ENCODE measurements around the gene KIF16B.

DNA sequence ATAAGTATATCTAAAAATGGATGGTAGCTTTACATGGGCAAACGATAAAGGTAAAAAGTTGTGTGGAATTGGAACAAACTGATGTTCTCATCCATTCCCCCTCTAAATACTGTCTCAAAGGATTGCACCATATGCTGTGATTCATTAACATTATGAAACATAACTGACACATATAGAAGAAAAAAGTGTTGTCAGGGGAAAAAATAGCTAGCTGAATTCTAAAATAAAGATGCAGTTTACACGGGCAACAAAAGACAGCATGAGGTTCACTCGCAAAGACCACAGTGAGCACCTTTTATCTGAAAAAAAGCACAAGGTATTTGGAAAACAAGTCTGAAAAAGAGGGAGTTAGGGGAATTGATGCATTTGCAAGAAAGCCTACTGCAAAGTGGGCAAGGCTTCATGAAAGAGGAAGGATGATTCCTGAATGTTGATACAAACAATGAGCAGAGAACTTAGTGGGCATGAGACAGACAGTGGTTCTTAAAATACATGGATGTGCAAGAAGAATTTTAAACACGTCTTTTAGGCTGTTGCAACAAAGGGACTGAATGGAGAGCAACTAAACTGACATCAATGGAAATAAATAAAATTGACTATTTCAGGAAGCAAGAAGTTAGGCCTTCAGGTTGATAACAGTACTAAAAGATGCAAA lies 280.9 kb downstream of the KIF16B start:
- TF ChIP-seq, protein P1, sequence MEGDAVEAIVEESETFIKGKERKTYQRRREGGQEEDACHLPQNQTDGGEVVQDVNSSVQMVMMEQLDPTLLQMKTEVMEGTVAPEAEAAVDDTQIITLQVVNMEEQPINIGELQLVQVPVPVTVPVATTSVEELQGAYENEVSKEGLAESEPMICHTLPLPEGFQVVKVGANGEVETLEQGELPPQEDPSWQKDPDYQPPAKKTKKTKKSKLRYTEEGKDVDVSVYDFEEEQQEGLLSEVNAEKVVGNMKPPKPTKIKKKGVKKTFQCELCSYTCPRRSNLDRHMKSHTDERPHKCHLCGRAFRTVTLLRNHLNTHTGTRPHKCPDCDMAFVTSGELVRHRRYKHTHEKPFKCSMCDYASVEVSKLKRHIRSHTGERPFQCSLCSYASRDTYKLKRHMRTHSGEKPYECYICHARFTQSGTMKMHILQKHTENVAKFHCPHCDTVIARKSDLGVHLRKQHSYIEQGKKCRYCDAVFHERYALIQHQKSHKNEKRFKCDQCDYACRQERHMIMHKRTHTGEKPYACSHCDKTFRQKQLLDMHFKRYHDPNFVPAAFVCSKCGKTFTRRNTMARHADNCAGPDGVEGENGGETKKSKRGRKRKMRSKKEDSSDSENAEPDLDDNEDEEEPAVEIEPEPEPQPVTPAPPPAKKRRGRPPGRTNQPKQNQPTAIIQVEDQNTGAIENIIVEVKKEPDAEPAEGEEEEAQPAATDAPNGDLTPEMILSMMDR (IDR thresholded peaks at IDR 0.05): no peak
- no peak for TF ChIP-seq POLR2AphosphoS5 (IDR thresholded peaks at IDR 0.05; ENCODE audit: low read depth, low read length)
